Lung microvascular endothelial cell (primary cell): ENCODE measurements around the gene C2orf68. TPM values are rescaled to one million over a fixed set of nuclear protein-coding genes. Genes with fewer than 3 reads are reported as not detected.
"Not testable (repeated sequence)": the region's sequence is repeated elsewhere in the genome, so short reads cannot be mapped to it uniquely, and the experiment has no call there.

Experiments used
- DNase-seq, 2 donors: peaks; one replicate each; pipeline versions ENCODE4 v3.0.0 to v3.0.0-alpha.2; 2010; ENCODE audit warnings: low read depth in 2 of 2
- total RNA-seq: library from RNA; depleted of rRNA; stranded (reverse); fragments of >200 nt; gene quantifications from 2 replicates; pipeline ENCODE4 v1.2.1, GENCODE V29; 2014

C2orf68 gene
- total RNA-seq, 1 donor from 2014 or later = 23.8 TPM

DNA sequence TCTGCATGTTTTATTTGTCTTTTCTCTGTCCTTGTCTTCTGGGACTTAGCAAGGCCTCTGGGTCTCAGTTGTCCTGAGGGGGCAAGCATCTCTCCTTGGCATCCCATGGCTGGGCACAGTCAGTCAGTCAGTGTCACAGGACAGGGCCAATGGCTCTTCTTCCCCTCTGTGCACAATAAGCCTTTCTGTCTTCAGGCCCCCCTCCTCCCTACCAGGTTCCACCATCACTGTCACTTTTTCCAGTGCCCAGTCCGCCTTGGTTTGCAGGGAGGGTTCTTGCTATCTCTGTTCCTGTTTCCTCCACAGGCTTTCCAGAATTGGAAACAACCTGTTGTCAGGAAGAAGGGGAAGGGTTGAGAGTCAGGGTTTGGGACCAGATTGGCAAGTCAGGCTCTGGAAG is 29.4 kb downstream of the C2orf68 start:
- no peak for DNase-seq

DNA sequence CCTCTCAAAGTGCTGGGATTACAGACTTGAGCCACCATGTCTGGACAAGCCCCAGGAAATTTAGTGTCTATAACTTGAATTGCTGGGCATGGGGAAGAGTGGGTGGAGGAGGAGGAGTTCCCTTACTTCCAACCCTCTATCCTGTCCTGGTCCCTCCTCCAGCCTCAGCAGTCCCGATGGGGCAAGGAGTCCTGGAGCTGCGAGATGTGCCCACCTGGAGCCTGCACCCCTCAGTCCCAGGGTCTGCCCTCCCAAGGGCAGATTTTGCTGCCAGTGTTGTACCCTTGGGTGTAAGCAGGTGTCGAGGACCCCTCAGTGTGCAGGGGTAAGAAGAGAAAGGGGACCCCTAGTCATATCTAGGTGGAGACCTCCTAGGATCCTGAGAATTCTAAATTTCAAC is 31.7 kb downstream of the C2orf68 start:
- no peak for DNase-seq

DNA sequence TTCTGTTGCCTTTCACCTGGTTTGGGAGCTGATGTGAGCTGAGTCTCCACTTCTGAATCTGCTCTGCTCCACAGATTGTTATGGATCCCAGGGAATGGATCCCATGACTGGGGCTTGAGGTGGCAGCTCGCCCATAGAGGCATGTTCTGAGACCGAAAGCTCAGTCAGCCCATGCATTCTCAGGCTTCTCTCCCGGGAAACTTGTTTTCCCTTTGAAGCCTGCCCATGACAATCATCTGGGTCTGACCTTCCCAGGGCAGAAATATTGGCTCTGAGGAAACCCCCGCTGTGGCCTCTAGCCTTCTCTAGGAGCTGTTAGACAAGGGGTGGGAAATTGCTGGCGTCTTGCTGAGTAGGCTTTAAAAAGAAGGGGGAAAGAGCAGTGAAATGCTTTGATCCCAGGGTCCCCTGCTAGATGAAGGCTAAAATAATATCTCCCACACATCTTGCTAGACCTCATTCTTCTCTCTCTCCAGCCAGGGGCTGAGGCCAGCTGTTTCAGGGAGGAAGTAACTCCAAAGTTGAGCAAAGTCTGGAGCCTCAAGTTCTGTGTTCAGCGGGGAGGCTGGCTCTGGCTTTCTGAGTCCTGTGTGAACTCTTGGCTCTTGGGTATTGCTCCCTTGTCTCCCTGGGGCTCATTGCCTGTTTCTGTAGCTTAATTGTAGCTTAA is 32.5 kb downstream of the C2orf68 start:
- no peak for DNase-seq

DNA sequence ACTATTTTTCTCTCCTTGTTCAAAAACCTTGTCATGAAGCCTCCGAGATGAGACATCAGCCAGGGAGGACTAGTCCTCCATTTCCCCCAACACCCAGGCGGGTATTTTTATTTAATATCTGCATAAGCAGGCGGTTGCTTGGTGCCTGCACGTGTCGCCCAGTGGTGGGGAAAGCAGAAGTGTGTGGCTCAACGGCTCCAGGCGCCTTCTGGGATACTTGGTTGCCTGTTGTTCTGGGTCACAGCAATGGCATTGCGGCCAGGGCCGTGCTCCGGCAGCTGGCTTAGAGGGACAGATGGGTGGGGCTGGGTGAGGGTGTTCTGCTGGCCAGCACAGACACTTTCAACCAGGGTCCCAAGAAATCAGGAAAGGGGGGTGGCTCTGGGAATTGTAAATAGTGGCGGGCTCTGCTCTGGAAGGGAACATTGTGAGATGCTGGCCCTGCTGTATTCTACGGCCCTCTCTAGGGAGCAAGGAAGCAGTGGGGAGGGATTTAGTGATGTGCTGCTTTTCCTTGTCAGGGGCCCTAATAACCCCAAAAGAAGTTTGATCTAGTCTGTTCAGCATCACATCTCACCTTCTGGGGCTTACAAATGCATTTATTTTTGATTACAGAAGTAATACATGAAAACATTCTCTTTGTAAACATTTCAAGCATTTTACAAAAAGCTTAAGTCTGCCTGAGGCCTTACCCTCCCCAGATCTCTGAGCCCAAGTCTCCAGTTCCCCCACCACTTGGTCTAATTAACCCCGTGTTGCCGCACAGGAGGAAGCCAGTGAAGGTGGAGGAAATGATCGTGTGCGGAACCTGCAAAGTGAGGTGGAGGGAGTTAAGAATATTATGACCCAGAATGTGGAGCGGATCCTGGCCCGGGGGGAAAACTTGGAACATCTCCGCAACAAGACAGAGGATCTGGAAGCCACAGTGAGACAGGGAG is 33.4 kb downstream of the C2orf68 start:
- no peak for DNase-seq

DNA sequence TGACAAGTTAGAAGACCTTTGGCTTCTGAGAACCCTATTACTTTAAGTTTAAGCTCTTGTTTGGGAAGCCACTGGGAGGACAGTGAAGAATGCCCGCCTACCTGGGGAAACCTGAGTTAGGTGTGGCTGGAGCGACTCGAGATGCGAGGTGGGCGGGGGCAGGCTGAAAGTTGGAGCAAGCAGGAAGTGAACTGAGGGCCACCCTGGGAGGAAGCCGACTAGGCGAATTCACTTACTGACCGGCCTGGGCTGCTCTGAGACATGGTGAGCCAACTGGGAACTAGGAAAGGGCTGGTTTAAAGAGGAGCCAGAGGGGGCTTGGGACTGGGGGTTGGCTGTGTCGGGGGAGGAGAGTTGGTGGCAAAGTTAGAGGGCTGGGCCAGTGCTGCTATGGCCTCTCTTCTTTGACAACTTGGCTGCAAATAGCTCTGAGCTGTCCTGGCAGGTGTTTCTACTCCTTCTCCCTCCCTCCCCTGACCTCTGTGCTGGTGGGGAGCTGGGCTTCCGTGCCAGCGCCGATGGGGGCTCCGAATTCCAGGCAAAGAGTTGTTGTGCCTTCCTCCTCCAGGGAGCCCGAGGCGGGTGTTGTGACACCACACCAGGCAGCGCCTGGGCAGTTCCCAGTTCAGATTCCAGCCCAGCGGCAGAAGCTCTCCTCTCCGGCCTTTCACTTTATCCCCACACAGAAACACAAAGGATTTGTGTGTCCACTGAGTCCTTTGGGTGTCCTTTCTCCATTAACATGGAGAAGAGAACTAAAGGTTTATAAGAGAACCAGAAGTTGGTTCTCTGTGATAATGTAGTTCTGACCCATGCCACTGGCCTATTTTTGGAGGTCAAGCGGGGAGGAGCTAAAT is 34.3 kb downstream of the C2orf68 start, which contains the start of gene VAMP8:
Gene VAMP8, plus strand, starts transcription at position 201 of the 857 bp plus-strand sequence. Its CDS starts 61 bp downstream, at position 262.
- DNase-seq = no peak

DNA sequence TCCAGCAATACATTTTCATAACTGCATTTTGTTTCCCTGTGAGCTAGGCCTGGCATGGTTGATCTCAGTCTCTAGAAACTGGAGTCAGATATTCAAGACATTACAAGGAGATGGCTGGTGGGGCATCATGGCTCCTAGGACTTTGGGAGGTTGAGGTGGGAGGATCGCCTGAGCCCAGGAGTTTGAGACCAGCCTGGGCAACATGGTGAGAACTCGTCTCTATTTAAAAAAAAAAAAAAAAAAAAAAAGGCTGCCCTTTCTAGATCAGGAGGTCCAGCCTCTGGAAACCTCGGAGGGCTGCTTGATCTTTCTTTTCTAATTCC is 34.8 kb downstream of the C2orf68 start:
- DNase-seq = no peak

DNA sequence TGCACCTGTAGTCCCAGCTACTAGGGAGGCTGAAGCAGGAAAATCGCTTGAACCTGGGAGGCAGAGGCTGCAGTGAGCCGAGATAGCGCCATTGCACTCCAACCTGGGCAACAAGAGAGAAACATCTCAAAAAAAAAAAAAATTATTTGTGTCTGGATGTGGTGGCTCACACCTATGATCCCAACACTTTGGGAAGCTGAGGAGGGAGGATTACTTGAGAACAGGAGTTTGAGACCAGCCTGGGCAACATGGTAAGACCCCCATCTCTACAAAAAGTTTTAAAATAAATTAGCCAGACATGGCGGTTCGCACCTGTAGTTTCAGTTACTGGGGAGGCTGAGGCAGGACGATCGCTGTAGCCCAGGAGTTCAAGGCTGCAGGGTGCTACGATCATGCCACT is 36.1 kb downstream of the C2orf68 start:
- DNase-seq = no peak

DNA sequence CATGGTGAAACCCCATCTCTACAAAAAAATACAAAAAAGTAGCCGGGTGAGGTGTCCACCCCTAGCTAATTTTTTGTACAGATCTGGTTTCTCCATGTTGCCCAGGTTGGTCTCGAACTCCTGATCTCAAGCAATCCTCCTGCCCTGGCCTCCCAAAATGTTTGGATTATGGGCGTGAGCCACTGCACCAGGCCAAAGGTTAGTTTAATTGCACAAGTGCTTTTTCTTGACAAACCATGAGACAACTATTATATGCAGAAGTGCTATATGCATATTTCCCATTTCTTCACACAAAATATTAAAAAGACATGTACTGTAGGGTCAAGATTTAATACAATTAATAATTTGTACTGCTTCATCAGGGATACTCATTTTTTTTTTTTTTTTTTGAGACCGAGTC is 45.6 kb downstream of the C2orf68 start:
- no peak for DNase-seq

DNA sequence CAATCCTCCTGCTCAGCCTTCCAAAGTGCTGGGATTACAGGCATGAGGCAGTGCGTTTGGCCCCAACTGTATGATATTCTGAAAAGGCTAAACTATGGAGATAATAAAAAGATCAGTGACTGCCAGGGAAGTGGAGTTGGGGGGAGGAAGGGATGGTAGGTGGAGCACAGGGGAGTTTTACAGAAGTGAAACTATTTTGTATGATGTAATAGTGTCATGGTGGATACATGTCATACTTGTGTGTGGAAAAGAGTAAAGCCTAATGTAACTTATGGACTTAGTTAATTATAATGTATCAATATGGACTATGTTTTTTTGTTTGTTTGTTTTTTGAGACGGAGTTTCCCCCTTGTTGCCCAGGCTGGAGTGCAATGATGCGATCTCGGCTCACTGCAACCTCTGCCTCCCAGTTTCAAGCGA is 47.7 kb downstream of the C2orf68 start:
- no peak for DNase-seq

DNA sequence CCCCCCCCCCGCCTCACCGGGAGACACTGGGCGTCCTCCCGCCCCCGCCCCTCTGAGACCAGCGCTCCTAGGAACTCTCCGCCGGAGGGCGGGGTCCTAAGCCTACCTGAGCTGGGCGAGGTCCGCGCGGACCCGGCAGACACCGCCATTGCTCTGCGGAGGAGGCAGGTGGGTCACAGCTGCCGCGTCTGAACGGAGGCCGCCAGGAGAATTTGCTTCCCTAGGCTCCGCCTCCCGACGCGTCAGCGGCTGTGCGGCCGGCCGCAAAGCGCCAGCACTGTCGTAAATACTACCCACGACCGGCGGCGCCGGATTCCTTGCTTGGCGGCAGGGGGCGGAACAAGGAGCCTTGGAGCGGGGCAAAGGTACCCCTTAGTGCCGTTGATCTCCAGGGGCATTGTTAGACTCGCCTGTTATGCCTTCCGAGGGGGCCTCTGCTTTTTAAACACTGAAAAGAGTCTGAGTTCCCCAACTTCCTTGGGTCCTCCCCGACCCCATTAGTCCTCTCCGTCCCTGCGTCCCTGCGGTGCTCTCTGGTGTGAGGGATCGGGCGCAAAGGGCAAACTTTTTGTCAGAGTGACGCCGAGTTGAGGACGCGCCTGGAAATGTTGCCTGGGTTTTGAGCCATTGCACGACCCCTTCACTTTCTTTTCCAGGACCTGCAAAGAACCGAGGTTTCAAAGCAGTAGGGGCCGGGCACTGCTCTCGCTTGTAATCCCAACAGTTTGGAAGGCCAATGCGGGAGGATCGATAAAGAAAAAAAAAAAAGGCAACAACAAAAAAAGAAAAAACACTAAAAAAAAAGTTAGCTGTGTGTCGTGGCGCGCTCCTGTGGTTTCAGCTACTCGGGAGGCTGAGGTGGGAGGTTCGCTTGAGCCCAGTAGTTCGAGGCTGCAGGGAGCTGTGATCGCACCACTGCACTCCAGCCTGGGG is 50.3 kb downstream of the C2orf68 start, which contains the start of gene GGCX:
Gene GGCX, minus strand, starts transcription at position 214 of the 933 bp plus-strand sequence. Its CDS starts 65 bp downstream, at position 149.
- DNase-seq = peak; percentile 95 to 96

DNA sequence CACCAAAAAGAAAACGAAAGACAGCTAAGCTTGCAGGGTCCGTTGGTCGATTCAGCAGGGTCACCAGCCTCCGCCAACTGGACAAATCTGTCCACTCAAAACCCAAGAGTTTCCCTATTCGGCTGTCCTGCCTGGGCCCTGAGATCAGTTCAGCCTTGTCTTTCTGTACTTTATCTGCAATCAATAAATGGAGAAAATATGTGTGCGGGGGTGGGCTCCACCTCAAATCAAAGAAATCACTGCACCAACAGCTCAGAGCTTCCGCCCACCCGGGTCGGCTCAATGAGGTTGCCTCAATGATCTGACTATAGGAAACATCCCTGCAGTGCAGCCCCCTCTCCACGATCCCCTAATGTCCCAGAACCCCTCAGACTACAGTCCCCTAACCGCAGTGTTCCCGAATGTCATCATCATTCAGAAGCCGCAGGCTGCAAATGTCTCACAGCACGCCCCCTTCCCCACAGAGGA is 51.0 kb downstream of the C2orf68 start:
- peak in 1 of 2 donors; percentile 11 for DNase-seq

DNA sequence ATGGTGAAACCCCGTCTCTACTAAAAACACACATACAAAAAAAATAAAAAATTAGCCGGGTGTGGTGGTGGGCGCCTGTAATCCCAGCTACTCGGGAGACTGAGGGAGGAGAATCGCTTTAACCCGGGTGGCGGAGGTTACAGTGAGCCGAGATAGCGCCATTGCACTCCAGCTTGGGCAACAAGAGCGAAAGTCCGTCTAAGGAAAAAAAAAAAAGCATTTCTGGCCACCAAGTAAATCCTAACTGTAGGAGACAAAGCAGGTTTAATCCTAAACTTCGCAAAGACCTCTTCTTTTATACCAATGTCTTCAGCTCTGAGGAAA is 51.5 kb downstream of the C2orf68 start:
- not testable (repeated sequence) for DNase-seq

DNA sequence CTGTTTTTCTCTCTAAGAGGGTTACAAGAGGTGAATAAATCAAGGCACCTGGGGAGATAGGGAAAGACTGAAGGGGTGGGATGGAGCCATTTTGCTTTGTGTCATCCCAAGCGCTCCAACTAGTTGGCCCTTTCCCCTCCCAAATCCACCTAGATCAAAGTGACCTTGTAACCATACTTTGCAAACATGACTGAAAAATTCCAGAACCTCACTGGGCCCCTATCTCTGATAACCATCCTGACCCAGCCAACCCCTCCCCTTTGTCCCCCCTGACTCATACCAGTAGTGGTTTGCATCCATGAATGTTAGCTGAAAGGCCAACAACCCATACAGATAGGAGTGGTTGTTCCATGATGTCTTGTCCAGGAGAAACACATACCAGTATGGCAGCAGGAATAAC is 53.7 kb downstream of the C2orf68 start:
- no peak for DNase-seq

DNA sequence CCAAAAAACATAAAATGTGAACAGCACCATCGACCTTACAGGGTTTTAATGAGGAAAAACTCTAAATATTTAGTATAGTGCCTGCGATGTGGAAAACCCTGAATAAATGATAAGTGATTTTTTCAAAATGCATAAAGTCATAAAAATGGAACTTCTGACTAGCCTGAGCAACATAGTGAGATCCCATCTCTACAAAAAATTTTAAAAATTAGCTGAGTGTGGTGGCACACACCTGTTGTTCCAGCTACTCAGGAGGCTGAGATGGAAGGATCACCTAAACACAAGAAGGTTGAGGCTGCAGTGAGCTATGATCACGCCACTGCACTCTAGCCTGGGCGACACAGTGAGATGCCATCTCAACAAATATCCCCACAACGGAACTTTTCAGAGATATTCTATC is 54.7 kb downstream of the C2orf68 start:
- DNase-seq = no peak

Other genes starting within 250 kb of the C2orf68 start
- 23.4 and 69.5 TPM in 2 replicates for gene CAPG, start 201.7 kb downstream of the C2orf68 start, total RNA-seq
- not detected in 2 replicates for gene SH2D6, start 193.4 kb downstream of the C2orf68 start, total RNA-seq
- gene MAT2A, start 72.9 kb downstream of the C2orf68 start, total RNA-seq = 74.1 and 108 TPM in 2 replicates
- 24.0 and 31.9 TPM in 2 replicates for gene GGCX, start 50.6 kb downstream of the C2orf68 start, total RNA-seq
- 9.7 and 13.7 TPM in 2 replicates for gene VAMP8, start 34.5 kb downstream of the C2orf68 start, total RNA-seq
- 85.9 and 135 TPM in 2 replicates for gene VAMP5, start 27.6 kb downstream of the C2orf68 start, total RNA-seq
- 212 and 226 TPM in 2 replicates for gene RNF181, start 16.3 kb downstream of the C2orf68 start, total RNA-seq
- gene TMEM150A, start 9.4 kb downstream of the C2orf68 start, total RNA-seq = 6.1 and 14.7 TPM in 2 replicates
- gene USP39, start 4.1 kb upstream of the C2orf68 start, total RNA-seq = 29.6 and 29.9 TPM in 2 replicates
- gene SFTPB, start 56.1 kb upstream of the C2orf68 start, total RNA-seq = not detected in 2 replicates
- gene GNLY, start 82.3 kb upstream of the C2orf68 start, total RNA-seq = not detected in 2 replicates
- 9.8 and 44.6 TPM in 2 replicates for gene ATOH8, start 141.9 kb upstream of the C2orf68 start, total RNA-seq